ENCODE results near the gene RSAD1.
"Not testable (repeated sequence)": the region's sequence is repeated elsewhere in the genome, so short reads cannot be mapped to it uniquely, and the experiment has no call there.

RSAD1 gene

DNA sequence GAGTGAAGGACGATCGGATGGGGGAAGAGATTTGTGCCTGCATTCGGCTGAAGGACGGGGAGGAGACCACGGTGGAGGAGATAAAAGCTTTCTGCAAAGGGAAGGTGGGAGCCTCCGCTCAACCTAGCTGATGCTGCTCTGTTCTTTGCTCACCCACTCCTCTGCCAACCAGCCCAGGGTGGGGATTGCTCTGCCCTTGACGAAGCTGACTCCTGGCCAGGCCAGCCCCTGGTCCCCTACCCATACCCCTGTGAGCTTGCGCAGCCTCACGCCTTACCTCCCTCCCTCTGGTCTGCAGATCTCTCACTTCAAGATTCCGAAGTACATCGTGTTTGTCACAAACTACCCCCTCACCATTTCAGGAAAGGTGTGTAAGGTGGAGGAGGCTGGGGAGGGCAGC is 4.8 kb upstream of the RSAD1 start:
- DNase-seq = no peak

DNA sequence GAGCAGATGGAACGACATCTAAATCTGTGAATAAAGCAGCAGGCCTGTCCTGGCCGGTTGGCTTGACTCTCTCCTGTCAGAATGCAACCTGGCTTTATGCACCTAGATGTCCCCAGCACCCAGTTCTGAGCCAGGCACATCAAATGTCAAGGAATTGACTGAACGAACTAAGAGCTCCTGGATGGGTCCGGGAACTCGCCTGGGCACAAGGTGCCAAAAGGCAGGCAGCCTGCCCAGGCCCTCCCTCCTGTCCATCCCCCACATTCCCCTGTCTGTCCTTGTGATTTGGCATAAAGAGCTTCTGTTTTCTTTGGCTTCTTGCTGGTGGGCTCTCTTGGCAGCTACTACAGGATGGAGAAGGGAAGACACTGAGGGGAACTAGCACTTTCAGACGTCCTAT is 4.1 kb upstream of the RSAD1 start:
- no peak for DNase-seq

DNA sequence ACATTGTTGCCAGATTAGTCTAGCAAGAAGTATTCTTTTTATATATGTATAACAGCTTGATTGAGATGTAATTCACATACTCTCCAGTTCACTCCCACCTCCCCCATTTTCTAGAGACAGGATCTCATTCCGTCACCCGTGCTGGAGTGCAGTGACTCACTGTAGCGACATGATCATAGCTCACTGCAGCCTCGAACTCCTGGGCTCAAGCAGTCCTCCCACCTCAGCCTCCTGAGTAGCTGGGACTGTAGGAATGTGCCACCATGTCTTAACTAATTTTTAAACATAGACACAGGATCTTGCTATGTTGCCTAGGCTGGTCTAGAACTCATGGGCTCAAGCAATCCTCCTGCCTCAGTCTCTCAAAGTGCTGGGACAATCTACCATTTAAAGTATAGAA is 3.3 kb upstream of the RSAD1 start:
- DNase-seq = no peak

DNA sequence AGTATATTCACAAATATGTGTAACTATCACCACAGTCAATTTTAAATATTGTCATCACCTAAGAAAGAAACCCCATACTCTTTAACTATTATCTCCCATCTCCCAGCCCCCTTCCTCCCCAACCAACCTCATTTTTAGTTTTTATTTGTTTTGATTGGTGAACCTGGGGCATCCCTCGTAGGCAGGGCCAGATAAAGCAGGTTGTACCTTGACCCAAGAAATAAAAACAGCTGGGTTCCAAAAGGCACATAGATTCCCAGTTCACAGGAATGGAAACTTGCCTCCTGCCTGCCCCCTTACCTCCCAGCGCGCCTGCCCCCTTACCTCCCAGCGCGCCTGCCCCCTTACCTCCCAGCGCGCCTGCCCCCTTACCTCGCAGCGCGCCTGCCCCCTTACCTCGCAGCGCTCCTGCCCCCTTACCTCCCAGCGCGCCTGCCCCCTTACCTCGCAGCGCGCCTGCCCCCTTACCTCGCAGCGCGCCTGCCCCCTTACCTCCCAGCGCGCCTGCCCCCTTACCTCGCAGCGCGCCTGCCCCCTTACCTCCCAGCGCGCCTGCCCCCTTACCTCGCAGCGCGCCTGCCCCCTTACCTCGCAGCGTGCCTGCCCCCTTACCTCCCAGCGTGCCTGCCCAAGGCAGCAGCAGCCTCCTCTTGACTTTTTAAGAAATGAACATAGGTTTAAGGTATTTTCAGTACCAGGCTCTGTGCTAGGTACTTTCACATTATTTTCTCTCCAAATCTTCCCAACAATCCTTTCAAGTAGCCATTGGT is 2.7 kb upstream of the RSAD1 start:
- not testable (repeated sequence) for DNase-seq

DNA sequence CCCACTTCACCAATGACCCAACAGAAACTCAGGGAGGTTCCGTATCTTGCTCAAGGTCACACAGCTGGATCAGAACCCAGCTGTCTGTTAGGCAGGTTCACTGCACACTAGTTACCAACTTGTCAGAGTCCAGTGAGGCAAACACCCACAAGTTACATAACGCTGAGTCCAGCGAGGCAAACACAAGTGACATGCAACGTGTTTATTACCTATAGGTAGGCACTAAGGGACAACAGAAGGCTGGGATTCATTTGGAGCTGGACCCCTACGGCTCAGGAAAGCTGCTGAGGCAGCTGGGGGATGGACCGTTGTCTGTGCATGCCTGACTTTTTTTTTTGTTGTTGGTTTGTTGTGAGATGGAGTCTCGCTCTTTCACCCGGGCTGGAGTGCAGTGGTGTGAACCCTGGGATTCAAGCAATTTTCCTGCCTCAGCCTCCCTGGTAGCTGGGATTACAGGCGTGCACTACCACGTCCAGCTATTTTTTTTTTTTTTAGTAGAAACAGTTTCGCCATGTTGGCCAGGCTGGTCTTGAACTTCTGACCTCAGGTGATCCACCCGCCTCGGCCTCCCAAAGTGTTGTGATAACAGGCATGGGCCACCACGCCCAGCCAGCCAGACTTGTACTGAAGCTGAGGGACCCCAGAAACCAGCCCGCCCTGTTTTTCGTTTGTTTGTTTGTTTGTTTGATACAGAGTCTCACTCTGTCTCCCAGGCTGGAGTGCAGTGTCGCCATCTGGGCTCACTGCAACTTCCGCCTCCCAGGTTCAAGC is 1.9 kb upstream of the RSAD1 start:
- DNase-seq = no peak

DNA sequence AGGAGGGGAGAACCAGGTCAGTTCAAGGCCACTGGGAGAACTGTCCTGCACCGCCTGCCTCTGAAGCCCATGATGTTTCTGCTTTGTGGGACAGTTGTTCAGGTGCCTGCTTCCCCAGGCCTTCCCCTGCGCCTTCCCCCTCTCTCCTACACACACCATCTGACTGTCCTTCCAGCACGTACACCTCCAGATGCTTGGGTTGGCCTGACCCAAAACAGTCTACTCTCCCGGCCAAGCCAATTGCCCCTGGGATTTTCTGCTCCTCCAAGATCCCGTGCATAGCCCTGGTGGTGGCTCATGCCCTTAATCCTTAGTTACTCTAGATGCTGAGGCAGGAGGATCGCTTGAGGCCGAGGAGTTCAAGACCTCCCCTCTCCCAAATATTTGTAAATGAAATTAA is 684 bp upstream of the RSAD1 start:
- no peak for DNase-seq

DNA sequence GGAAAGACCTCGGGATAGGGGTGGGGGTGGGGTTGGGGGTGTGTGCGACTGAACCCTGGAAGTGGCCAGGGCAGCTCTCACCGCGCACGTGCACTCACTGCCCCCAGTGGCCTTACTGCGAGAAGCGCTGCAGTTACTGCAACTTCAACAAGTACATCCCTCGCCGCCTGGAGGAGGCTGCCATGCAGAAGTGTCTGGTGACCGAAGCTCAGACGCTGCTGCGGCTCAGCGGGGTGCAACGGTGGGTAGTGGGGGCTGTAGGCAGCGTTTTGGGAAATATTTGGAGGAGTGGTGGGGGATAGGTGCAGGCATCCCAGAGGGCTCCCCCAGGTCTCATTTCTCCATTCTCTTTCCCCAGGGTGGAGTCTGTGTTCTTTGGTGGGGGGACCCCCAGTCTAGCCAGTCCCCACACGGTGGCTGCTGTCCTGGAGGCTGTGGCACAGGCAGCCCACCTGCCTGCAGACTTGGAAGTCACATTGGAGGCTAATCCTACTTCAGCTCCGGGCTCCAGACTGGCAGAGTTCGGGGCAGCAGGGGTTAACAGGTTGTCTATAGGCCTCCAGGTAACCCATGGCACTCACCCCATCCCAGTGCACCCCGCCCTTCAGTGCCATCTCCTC is 972 bp downstream of the RSAD1 start:
- DNase-seq = peak; percentile 89

DNA sequence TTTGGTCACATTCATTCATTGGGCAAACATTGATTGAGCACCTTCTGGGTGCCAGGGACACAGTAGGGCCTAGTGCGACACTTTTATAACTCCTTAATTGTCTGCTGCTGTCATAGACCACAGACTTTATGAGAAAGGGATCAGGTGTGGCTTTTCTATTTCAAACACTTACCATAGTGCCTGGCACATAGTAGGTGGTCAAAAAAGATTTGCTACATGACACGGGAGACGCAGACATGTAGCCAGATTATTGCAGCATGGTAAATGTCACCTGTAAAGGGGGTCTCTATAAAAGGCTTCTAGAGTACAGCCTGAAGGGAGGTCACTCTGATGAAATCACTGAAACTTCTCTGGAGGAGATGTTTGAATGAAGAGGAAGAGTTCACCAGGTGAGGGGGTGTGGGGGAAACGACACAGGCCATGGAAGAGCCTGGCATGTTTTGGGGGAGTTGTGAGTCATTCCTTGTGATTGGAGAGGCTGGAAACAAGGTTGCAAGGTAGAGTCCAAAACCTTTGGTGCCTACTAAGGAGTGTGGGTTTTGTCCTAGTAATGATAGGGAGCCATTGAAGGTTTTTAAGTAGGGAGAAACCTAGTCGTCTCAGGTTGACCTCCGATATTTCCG is 1.6 kb downstream of the RSAD1 start:
- DNase-seq = no peak

DNA sequence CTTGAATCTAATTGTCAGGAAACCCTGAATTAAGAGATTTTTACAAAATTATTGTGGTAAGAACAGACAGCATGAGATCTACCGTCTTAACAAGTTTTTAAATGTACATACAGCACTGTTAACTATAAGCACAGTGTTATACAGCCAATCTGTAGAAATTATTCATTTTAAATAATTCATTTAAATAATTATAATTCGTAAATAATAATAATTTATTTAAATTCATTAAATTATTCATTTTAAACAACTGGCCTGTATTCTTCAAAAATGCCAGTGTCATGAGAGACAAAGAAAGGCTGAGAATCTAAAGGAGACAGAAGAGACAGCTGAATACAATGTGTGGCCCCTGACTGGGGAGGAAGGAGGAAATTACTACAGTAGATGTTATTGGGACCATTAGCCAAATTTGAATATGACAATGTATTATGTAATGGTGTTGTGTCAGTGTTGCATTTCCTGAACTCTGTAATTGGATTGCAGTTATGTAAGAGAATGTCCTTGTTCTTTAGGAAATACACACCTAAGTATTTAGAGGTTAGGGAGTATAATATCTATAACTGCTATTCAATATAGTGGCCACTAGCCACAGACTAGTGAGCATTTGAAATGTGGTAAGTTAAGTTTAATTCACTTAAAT is 2.3 kb downstream of the RSAD1 start:
- DNase-seq = no peak

DNA sequence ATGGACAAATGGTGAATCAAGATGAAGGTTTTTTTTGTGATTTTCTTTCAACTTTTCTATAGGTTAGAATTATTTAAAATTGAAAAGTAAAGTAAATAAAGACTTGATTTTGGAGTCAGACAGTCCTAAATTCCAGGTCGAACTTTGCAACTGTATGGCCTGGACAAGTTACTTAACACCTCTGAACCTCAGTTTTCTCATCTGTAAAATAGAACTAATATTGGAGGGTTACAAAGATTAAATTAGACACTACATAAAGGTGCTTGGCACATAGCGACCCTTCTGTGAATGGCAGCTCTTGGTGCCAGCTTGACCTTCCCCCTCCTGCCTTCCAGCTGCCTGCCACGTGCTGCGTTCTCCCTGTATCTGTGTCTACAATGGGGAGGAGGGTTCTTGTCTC is 3.0 kb downstream of the RSAD1 start:
- DNase-seq = no peak

DNA sequence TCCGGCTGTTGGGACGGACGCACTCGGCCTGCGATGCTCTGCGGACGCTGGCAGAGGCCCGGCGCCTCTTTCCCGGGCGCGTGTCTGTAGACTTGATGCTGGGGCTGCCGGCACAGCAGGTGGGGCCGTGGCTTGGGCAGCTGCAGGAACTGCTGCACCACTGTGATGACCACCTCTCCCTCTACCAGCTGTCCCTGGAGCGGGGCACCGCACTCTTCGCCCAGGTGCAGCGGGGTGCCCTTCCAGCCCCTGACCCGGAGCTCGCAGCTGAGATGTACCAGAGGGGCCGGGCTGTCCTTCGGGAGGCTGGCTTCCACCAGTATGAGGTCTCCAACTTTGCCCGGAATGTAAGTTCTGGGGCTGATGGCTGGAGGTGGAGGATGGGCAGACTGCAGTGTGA is 3.5 kb downstream of the RSAD1 start:
- DNase-seq = no peak

DNA sequence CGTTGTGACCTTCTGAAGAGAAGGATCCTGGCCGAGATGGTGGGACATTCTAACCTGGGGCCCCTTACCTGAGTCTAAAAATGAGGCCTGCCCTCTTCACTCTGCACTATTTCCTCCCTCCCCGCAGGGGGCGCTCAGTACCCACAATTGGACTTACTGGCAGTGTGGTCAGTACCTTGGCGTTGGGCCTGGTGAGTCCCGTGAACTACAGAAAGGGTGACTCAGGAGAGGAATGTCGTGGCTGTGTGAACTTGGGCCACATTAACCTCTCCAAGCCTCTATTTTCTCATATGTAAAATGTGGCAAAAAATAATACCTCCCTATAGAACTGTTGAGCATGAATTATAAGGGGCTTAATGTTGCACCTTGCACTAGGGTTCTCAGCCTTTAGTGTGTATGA is 3.9 kb downstream of the RSAD1 start:
- DNase-seq = peak; percentile 88

DNA sequence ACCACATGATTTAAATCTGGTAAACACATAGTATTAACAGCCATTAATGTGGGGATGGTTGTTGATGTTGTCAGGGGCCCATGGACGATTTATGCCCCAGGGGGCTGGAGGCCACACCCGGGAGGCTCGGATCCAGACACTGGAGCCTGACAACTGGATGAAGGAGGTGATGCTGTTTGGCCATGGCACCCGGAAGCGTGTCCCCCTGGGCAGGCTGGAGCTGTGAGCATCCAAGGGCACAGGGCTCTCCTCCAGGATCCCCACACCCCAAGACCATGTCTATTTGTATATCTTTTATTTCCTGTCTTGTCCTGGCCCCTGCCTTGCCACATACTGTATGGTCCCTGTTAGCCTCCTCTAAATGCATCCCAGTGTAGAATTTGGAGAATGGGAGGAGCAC is 4.6 kb downstream of the RSAD1 start:
- DNase-seq = no peak

DNA sequence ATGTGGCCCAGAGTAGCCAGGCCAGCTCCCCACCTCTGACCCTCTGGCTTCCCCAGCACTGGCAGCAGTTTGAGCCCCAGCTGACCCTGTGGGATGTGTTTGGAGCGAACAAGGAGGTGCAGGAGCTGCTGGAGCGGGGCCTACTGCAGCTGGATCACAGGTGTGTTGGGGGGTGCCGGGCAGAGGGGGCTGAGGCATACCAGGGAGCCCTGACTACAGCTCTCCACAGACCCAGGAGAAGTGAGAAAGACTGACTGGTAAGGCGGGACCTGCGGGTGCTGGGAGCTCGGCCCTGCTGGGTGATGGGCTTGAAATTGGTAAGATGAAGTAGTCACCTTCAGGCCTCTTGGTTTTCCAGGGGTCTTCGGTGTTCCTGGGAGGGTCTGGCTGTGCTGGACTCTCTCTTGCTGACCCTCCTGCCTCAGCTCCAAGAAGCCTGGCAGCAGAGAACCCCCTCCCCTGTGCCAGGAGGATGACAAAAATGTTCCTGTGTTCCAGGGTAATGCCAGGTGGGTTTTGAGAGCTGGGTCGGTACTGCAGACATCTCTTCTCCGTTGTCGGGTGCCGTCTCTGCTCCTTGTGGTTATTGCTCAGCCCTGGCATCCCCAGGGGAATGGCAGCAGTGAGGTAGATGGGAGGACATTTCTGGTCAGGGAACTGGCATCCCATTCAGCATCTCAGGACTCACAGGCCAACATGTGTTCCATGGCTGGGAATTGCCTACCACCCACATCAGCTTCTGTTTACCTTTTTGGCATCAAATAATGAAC is 5.9 kb downstream of the RSAD1 start:
- DNase-seq = no peak

DNA sequence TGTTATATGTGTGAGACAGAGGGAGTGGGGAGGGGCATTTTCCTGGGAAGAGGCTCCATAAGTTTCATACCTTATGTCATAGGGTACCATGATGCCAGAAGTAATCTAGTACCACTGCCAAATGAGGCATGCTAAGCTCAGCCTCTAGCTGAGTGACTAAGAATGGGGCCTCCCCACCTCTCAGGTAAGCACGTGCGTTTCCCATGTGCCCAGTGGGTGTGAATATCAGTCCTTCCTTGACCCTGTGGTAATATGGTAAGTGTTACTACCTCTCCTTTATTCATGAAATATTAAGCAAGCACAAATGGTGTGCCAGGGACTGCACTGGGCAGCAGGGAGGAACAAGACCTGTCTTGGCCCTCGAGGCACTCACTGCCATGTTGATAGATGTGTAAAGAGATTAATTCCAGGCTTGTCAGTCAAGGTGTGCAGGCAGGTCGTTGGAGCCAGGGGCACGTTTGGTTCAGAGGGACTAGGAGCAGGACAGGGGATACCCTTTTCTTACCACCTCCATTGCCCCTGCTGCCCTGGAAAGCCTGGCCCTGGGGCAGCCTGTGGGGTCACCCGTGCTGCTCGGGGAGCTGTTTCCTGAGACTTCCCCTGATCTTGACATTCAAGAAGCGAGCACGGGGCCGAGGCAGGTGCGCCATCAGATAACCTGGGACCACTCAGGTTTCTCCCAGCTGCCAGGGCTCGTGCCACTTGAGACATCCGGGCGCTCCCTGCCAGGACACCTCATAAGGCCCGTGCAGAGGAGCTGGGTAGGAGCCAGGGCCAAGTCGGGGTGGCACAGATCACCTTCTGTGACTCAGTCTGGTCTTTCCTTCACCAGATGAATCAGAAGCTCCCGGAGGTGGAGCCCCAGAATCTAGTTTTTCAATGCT is 8.8 kb downstream of the RSAD1 start:
- no peak for DNase-seq

DNA sequence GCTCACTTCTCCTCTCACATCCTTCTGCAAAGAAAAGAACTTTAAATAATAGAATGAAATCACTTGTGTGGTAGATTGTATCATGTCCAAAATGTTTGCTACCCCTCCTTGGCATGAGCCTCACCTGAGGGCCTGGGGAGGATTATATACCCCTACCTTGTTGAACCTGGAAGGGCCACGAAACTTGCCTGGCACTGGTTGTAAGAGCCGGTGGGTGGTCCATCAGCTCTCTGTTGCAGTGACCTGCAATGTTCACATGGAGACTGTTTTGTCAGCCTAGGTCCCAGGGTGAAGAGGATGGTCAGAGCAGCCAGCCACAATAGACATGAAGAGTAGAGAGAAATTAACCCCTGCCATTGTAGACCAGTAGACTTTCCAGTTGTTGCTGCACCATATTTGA is 10.2 kb downstream of the RSAD1 start:
- DNase-seq = no peak

DNA sequence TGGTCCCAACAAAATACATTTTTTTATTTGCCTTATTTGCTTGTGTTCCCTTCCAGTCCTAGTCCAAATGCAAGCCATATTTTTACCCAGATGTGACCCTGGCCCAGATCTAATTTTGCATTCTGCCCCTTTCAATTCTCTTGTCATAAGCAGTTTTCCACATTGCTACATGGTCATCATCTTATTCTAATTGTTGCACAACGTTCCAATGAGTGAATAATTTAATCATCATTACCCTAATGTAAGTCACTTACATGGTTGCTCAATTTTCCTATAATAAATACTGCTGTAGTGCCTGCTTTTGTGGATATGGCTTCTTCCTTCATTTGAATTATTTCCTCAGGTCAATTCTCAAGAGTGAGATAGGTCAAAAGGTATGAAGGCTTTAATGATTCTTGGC is 12.8 kb downstream of the RSAD1 start:
- DNase-seq = no peak

DNA sequence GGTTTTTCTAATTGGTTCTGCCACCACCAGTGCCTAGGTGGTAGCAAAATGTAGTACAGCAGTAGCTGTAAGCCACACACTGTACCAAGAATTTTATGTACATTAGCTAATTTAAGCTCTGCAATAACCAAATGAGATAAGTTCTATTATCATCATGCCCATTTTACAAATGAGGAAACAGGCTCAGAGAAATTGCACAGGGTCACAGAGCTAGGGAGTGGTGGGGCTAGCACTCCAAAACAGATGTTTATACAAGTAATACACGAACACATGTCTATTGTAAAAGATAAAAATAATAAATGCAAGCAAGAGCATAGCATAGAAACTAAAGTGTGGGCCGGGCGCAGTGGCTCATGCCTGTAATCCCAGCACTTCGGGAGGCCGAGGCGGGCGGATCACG is 13.6 kb downstream of the RSAD1 start:
- DNase-seq = no peak

DNA sequence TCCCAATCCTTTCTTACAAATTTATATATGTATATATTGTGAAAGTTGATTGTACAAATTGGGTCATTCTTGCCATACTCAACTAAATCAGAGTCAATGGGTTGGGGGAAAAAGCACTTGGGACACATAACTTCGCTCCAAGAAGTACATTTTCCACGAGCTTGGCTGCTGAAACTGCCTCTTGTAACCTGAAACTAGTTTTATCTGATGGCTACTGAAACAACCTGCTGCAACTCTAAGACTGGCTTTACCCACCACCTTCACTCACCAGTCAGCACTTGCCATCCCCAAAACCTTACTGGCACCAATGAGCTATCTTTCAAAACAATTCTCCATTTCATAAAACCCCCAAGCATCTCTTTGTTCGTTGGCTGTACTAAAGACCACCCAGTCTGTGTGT is 15.1 kb downstream of the RSAD1 start:
- DNase-seq = no peak

DNA sequence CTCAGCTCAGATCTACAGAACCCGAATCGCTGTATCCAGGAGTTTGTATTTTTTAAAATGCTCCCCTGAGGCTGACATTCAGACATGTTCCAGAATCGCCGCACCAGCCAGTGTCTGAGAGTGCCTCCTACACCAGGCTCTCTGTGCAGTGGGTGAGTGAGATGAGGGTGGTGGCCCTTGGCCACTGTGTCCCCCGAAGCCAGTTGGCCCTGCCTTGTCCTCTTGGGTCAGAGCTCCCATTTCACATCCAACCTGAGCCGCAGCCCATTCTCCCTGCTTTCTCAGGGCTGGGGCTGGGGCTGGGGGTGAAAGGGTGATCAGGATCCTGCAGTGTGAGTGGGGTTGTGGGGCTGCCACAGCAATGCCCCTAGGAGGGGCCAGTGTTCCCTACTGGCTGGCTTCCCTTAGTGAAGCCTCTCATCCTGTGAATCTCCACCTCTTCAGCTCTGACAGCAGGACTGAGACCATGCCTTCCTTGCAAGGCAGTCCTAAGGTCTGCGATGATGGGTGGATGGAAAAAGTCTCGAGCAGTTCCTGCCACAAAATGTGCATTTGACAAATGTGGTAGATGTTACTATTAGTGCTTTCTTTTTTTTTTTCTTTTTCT is 16.7 kb downstream of the RSAD1 start:
- no peak for DNase-seq

DNA sequence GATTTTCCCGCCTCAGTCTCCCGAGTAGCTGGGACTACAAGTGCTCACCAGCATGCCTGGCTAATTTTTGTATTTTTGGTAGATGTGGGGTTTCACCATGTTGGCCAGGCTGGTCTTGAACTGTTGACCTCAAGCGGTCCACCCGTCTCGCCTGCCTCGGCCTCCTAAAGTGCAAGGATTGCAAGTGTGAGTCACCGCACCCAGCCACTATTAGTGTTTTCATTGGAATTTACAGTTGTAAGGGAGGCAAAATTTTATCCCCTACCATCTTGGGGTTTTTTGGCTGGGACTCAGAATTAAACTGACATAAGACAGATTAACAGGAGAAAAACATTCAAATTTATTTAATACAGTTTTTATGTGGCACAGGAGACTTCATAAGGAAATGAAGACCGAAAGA is 17.3 kb downstream of the RSAD1 start:
- no peak for DNase-seq
